ENCODE results near the gene ZNF678. TPM values are rescaled to one million over a fixed set of nuclear protein-coding genes. Genes with fewer than 3 reads are reported as not detected.

ZNF678 gene
- total RNA-seq, 1 experiment from 2014 or later, result 13.0 TPM

DNA sequence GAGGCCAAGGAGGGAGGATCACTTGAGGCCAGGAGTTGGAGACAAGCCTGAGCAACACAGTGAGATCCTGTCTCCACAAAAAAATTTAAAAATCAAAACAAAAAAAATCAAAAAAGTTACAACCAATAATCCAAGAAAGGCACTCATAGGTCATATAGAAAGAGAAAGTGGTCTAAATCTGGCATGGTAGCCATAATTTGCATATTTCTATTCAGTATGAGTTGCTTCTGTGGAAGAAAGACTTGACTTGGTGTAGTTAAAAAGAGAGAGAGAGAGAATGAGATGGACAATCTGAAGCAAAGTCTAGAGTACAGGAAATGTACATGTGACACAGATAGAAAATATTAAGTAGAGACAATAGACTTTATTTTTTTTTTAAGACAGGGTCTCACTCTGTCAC is 149.3 kb downstream of the ZNF678 start:
- peaks cover 52% of the 10 kb centered on the region for H3K9me3 Mint-ChIP-seq (ENCODE audit: unreplicated experiment)
- H3K36me3 Mint-ChIP-seq (ENCODE audit: insufficient read depth, unreplicated experiment), result no peaks in the 10 kb centered on the region
- H3K27me3 Mint-ChIP-seq (ENCODE audit: insufficient read depth, unreplicated experiment), result no peaks in the 10 kb centered on the region
- CTCF ChIA-PET, result no interaction called here
- intact Hi-C loops (cut with micrococcal nuclease), result no loop called here
- TF ChIP-seq, protein P1, sequence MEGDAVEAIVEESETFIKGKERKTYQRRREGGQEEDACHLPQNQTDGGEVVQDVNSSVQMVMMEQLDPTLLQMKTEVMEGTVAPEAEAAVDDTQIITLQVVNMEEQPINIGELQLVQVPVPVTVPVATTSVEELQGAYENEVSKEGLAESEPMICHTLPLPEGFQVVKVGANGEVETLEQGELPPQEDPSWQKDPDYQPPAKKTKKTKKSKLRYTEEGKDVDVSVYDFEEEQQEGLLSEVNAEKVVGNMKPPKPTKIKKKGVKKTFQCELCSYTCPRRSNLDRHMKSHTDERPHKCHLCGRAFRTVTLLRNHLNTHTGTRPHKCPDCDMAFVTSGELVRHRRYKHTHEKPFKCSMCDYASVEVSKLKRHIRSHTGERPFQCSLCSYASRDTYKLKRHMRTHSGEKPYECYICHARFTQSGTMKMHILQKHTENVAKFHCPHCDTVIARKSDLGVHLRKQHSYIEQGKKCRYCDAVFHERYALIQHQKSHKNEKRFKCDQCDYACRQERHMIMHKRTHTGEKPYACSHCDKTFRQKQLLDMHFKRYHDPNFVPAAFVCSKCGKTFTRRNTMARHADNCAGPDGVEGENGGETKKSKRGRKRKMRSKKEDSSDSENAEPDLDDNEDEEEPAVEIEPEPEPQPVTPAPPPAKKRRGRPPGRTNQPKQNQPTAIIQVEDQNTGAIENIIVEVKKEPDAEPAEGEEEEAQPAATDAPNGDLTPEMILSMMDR (IDR thresholded peaks at IDR 0.05; ENCODE audit: unreplicated experiment), result no peak
- no peak for DNase-seq (ENCODE audit: unreplicated experiment)
- H3K4me3 Mint-ChIP-seq (ENCODE audit: unreplicated experiment), result no peak overlapping the region
- no TSS peak for BruUV-seq (replicated peaks)
- POLR2A ChIA-PET, result interaction anchor here (0.7 kb wide), 1 partner anchor 68 kb away, joined by 4 read pairs; no protein-coding TSS in a partner anchor
- no peak overlapping the region for H3K27ac Mint-ChIP-seq (ENCODE audit: low read depth, unreplicated experiment)
- H3K4me1 Mint-ChIP-seq (ENCODE audit: insufficient read depth, unreplicated experiment), result peaks cover 5% of the 10 kb centered on the region

DNA sequence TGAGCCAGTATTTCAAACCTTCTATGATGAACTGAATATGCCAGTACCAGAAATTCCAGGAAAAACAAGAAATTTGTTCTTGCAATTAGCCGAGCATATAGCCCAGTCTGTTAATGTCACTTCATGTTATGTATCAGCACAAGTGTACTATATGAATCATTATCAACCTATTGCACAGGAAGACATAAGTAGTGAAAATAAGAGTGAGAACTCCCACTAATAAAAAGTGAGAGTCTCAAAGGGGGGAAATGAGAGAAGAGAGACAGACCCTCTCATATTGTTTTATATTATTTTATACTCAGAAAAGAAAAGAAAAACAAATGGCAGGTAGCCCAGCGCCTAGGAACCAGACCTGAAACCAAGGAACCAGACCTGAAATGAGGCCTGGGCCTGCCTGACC is 155.6 kb downstream of the ZNF678 start:
- intact Hi-C loops (cut with micrococcal nuclease), result no loop called here
- TF ChIP-seq, protein P1 (IDR thresholded peaks at IDR 0.05; ENCODE audit: unreplicated experiment), result no peak
- DNase-seq (ENCODE audit: unreplicated experiment), result no peak
- H3K27ac Mint-ChIP-seq (ENCODE audit: low read depth, unreplicated experiment), result no peak overlapping the region
- POLR2A ChIA-PET, result interaction anchor here (1.3 kb wide), 1 partner anchor 11 kb away, joined by 3 read pairs; no protein-coding TSS in a partner anchor
- H3K9me3 Mint-ChIP-seq (ENCODE audit: unreplicated experiment), result peaks cover 77% of the 10 kb centered on the region
- H3K4me1 Mint-ChIP-seq (ENCODE audit: insufficient read depth, unreplicated experiment), result peaks cover 9% of the 10 kb centered on the region
- no peaks in the 10 kb centered on the region for H3K36me3 Mint-ChIP-seq (ENCODE audit: insufficient read depth, unreplicated experiment)
- CTCF ChIA-PET, result no interaction called here
- no TSS peak for BruUV-seq (replicated peaks)
- no peak overlapping the region for H3K4me3 Mint-ChIP-seq (ENCODE audit: unreplicated experiment)
- H3K27me3 Mint-ChIP-seq (ENCODE audit: insufficient read depth, unreplicated experiment), result no peaks in the 10 kb centered on the region

DNA sequence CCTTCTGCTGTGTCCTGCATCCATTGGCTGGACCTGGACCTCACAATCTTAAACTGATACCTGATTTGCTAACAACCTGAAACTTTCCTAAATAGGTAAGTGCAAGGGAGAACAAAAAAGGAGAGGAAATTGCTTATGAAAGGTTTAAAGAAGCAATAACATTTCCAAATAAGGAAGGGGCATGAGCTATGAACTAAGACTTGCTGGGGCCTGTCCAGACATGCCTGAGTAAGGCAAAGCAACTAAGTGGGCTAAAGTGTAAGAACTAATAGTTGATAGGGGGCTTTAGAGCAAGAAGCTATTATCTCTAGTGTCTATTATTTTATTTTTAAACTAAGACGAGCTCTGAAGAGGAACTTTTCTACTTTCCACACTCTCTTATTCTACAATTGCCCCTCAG is 160.1 kb downstream of the ZNF678 start:
- POLR2A ChIA-PET, result interaction anchor here (0.5 to 2.9 kb wide), 7 partner anchors 8 to 1738 kb away, joined by 3 to 14 read pairs (median 3); partner anchors contain the start of genes JMJD4, SNAP47 and WNT9A
- peak overlapping the region; percentile 90 for H3K27ac Mint-ChIP-seq (ENCODE audit: low read depth, unreplicated experiment)
- H3K4me3 Mint-ChIP-seq (ENCODE audit: unreplicated experiment), result no peak overlapping the region
- H3K36me3 Mint-ChIP-seq (ENCODE audit: insufficient read depth, unreplicated experiment), result peaks cover 8% of the 10 kb centered on the region
- no TSS peak for BruUV-seq (replicated peaks)
- intact Hi-C loops (cut with micrococcal nuclease), result no loop called here
- TF ChIP-seq, protein P1 (IDR thresholded peaks at IDR 0.05; ENCODE audit: unreplicated experiment), result no peak
- CTCF ChIA-PET, result interaction anchor here (0.7 to 1.0 kb wide), 3 partner anchors 23 to 181 kb away, joined by 3 to 4 read pairs (median 3); no protein-coding TSS in a partner anchor
- H3K9me3 Mint-ChIP-seq (ENCODE audit: unreplicated experiment), result peaks cover 59% of the 10 kb centered on the region
- DNase-seq (ENCODE audit: unreplicated experiment), result peak; percentile 29
- H3K27me3 Mint-ChIP-seq (ENCODE audit: insufficient read depth, unreplicated experiment), result no peaks in the 10 kb centered on the region
- H3K4me1 Mint-ChIP-seq (ENCODE audit: insufficient read depth, unreplicated experiment), result peaks cover 21% of the 10 kb centered on the region

DNA sequence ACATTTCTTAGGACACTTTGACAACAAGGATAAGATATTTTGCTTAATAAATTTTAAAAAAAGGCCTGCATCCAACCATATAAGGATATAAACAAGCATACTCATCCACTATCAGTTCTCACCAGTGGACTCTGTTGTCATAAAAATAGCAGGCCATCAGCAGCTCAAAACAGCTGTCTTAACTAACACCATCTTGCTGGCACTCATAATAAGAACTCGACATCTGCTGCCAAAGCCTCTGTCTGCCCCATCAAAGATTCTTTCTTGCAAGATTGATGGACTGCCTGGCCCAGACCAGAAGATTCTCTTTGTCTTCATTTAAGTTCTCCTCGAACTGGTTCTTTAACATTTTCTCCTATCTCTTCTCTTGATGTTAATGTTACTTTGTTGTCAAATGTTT is 161.7 kb downstream of the ZNF678 start:
- BruUV-seq (replicated peaks), result no TSS peak
- ChIA-PET POLR2A (interaction anchor here (0.6 to 2.9 kb wide), 3 partner anchors 10 to 726 kb away, joined by 3 to 14 read pairs (median 4); partner anchors contain the start of genes JMJD4 and SNAP47), CTCF (interaction anchor here (0.6 kb wide), 2 partner anchors 244 to 252 kb away, joined by 3 read pairs; no protein-coding TSS in a partner anchor)
- no peaks in the 10 kb centered on the region for H3K27me3 Mint-ChIP-seq (ENCODE audit: insufficient read depth, unreplicated experiment)
- no peak overlapping the region for H3K27ac Mint-ChIP-seq (ENCODE audit: low read depth, unreplicated experiment)
- peaks cover 23% of the 10 kb centered on the region for H3K36me3 Mint-ChIP-seq (ENCODE audit: insufficient read depth, unreplicated experiment)
- peaks cover 45% of the 10 kb centered on the region for H3K9me3 Mint-ChIP-seq (ENCODE audit: unreplicated experiment)
- no peak for DNase-seq (ENCODE audit: unreplicated experiment)
- intact Hi-C loops (cut with micrococcal nuclease), result no loop called here
- TF ChIP-seq, protein P1 (IDR thresholded peaks at IDR 0.05; ENCODE audit: unreplicated experiment), result no peak
- peaks cover 37% of the 10 kb centered on the region for H3K4me1 Mint-ChIP-seq (ENCODE audit: insufficient read depth, unreplicated experiment)
- no peak overlapping the region for H3K4me3 Mint-ChIP-seq (ENCODE audit: unreplicated experiment)
